DMS53 treated with DMSO at 0.1 percent for 48 hours (cell line): ENCODE results near the gene MRPS18A.
"Not testable (repeated sequence)": the region's sequence is repeated elsewhere in the genome, so short reads cannot be mapped to it uniquely, and the experiment has no call there.

Experiments
- DNase-seq: peaks from one replicate; lab custom pipeline; 2025; ENCODE audit not compliant: unreplicated experiment; lab: John Stamatoyannopoulos, UW

The MRPS18A gene

GRCh38 chr6:43717822-43718221 is 30.2 kb upstream of the MRPS18A start:
- DNase-seq: no peak

DNA sequence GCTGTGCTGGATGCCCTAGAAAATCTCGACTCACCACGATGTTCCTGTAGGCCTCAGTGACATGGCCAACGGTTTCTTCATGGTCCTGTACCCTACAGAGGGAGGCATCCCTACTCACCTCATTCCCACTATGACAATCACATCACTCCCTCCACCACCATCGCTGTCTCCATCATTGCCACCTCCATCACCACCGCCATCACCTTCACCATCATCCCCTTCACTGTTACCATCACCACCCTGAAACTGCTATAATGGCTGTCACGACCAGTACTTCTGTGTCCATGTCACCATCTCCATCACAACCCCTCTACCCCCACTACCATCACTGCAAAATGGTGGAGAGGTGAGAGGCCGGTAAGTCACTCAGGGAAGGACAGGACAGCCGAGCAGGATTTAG is 29.8 kb upstream of the MRPS18A start:
- DNase-seq: no peak

DNA sequence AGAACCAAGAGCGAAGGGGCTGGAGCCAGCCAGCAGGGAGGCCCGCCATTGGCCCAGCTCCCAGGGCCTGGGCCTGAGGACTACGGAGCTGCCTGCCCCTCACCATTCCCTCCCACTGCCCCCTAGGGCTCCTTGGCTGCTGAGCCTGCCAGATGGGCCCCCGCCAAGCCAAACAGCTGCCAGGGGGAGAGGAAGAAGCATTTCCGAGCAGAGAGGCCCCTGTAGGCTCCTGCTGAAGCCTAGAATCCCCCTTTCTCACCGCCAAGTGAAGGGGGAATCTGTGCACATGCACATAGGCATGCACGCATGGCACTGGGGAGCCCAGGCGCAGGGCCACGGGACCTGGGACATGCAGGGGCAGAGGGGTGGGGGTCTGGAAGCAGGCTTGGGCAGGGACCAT is 28.5 kb upstream of the MRPS18A start:
- no peak for DNase-seq

DNA sequence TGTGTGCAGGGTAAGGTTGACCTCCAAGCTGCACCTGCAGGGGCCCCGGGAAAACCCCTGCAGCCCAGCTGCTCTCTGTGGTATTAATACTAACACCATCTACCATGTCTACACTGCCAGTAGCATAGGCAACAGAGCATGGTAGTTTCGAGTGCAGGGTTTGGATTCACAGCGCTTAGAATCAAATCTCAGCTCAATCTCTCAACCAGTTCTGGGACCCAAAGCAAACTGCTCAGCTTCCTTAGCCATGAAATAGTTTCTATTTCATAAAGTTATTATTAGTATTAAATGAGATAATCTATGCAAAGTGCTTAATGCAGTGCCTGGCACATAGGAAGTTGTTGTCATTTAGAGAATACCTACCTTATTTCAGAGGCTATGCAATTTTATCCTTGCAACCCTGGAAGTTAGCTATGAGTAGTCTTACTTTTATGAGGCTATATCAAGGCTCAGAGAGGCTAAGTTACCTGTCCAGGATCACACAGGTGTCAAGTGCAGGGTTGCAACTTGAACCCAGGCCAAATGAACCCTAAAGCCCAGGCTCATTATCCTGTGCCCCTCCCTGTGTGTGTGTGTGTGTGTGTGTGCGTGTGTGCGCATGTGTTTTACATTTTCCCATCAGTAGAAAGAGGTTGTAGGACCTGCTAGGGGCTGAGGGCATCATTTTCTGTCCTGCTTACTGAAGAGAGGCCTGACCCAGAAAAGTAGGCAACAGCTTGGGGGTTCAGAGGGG is 27.6 kb upstream of the MRPS18A start:
- no peak for DNase-seq

- no peak for DNase-seq
Observed at GRCh38 chr6:43714311-43715055, 26.9 kb upstream of the MRPS18A start.

GRCh38 chr6:43713643-43714310 is 26.2 kb upstream of the MRPS18A start:
- DNase-seq: no peak

DNA sequence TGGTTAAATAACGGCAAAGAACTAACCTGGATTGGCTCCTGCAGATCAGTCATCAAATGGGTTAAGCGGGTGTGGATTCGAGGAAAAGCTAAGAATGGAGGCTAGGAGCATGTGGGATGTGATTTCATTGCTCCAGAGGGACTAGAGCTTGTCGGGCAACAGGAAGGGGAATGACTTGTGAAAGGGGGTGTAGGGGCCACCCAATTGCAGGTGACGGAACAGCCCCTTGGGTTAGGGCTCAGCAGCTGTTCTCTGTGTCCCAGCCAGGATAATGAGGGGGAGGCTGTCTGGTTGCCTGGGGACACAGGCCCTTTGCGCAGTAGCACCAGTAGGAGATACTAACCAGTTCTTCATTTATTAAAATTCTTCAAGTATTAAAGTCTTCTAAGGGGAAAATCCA is 25.0 kb upstream of the MRPS18A start:
- no peak for DNase-seq

GRCh38 chr6:43710576-43710975 is 23.0 kb upstream of the MRPS18A start:
- no peak for DNase-seq

DNA sequence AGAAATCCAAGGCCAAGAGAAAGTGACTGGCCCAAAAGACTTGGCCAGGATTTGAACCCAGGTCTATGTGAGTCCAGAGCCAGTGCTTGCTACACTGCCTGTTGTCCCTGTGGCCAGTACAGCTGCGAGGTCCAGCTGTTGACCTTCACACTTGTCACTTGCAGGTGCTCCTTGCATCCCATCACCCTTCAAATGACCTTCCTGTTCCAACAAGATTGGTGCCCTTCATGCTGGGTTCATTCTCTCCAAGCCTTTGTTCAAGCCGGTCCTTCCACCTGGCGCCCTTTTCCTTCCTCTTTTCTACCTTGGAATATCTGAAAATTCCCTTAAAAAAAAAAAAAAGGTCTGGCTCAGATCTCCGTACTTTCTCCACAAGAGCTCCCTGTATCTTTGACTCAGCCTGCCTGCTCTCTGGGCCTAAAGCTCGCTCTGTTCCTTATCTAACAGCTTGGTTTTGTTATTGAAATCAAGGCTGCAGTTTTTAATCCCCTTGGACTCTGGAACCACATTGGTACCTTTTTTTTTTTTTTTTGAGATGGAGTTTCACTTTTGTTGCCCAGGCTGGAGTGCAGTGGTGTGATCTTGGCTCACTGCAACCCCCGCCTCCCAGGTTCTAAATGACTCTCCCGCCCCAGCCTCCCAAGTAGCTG is 22.2 kb upstream of the MRPS18A start:
- no peak for DNase-seq

GRCh38 chr6:43708860-43709653 is 21.5 kb upstream of the MRPS18A start:
- peak; percentile 20 for DNase-seq

- no peak for DNase-seq
Observed at GRCh38 chr6:43707767-43708166, 20.2 kb upstream of the MRPS18A start.

DNA sequence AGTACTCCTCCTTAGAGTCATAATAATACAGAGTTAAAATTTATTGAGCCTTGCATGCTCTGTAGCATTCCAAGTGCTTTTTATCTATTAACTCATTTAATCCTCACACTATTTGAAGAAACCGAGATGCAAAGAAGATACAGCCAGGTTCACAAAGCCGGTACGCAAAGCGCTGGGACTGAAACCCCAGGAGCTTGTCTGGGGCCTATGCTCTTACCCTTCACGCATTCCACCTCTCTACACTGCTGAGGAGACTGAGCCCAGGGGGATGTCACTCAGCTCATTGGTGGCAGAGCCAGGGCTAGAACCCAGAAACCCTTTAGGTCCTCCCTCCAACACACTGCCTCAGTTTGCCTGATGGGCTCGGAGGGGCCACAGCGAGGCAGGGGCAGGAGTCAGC is 19.7 kb upstream of the MRPS18A start:
- no peak for DNase-seq

DNA sequence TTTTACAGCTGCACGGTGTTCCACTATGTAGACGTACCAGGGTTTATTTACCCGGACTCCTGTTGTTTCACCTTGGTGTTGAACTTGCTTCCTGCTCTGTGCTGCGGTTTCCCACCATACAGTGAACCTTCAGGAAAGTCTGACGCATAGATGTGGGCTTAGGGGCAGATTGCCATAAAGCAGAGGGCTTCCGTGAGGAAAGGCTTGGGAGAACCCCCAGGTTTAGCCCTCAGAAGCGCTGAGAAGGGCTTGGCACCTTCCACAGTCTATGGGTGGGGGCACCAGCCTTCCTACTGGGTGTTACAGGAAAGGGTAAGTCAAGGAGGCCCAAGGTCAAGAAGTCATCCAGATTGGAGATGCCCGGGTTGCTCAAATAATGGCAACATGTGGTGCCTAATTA is 19.2 kb upstream of the MRPS18A start:
- no peak for DNase-seq

DNA sequence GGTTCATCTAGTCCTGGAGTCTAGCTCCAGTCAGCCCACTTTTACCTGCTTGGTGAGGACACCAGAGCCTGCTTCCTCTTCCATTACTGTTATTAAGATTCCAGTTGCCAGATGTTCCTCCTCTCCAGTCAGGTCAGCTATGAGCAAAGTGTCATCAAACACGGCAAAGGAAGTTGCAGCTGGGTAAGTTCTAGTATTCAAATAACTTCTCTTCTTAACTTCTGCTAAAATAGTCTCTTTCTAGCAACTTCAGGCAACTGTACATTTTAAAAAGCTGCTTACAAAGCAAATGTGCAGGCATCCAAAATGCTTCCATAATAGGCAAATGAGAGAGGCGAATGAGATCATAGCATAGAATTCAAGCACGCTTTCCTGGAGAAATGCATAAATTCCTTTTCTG is 18.4 kb upstream of the MRPS18A start:
- DNase-seq: peak; percentile 43

- DNase-seq: no peak
Observed at GRCh38 chr6:43703512-43704429, 16.2 kb upstream of the MRPS18A start.

DNA sequence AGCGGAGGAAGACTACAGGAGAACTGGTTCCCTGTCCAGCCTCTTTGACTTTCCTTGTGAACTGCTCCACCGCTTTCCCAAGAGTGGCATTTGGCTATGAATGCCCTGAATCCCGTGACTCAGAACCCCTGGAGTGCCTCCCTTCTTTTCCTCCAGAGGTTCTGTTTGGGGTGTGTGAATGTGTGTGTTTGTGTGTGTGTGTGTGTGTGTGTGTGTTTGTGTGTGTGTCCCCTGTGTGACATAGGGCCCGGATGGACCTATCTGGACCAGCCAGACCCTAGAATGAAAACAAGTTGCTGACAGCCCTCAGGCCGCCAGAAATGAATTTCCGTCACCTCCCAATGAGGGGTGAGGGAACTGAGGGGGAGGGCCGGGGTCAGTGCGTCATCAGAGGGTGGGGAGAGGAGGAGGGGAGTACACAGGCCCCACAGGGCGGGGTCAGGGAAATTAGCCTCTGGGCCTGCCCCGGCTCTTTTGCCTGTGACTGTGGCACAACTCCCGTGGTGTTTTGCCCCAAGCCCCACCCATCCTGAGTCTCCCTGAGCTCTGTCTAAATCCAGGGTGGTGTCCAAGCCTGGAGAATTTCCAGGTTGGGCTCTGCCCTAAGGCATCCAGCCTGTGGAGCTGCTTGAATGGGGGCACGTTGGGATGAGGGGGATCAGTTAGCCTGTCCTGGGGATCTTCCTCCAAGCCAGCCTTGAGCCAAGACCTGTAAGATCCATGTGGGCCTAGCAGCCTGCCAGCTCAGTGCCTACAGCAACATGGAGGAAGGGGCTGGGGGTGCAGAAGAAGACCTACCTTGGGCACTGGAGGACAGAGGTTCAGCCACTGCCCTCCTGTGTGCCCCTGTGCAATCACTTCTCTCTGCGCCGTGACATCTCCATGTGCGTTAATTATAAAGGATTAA is 15.2 kb upstream of the MRPS18A start:
- peak; percentile 92 for DNase-seq

- no peak for DNase-seq
Observed at GRCh38 chr6:43702171-43702533, 14.6 kb upstream of the MRPS18A start.

- DNase-seq: not testable (repeated sequence)
Observed at GRCh38 chr6:43700939-43701560, 13.5 kb upstream of the MRPS18A start.
